HL-60 (cell line): ENCODE results near the gene OLFML2B.

Experiments
- DNase-seq, 2 experiments: peaks; one replicate each; pipeline ENCODE4 v3.0.0-alpha.2; 2010 to 2020; ENCODE audit warnings: low read depth in 1 of 2, low spot score in 1 of 2
- H3K27ac ChIP-seq: fragments of 250-450 bp; sonication (Bioruptor Pico); replicated peaks from 2 replicates; pipeline ENCODE4 v1.5.1; 2020; ENCODE audit warnings: mild to moderate bottlenecking, moderate library complexity
- H3K27me3 ChIP-seq: fragments of 250-450 bp; sonication (Bioruptor Pico); 2 replicates; pipeline ENCODE4 v1.5.1; 2021; ENCODE audit warnings: mild to moderate bottlenecking, moderate library complexity; ENCODE audit not compliant: insufficient read depth, poor library complexity, severe bottlenecking
- H3K4me3 ChIP-seq: replicated peaks from 2 replicates; pipeline ENCODE4 v1.5.1; 2011; ENCODE audit warnings: mild to moderate bottlenecking, control low read depth, low read length; ENCODE audit not compliant: insufficient read depth
- CTCF ChIP-seq: IDR thresholded peaks from one replicate; pipeline ENCODE4 v1.5.1; 2011; ENCODE audit warnings: low read length, control low read depth, inconsistent platforms; ENCODE audit not compliant: insufficient read depth
- GABPA ChIP-seq: IDR thresholded peaks from 2 replicates; pipeline ENCODE4 v1.6.1; 2012; ENCODE audit warnings: low read depth
- POLR2AphosphoS5 ChIP-seq: IDR thresholded peaks from 2 replicates; pipeline ENCODE4 v1.6.1; 2012; ENCODE audit warnings: low read depth
- SPI1 ChIP-seq: IDR thresholded peaks from 2 replicates; pipeline ENCODE4 v1.6.1; 2012; ENCODE audit warnings: low read depth, mild to moderate bottlenecking, borderline replicate concordance
- TF ChIP-seq, protein P1 (sequence below): IDR thresholded peaks from 2 replicates; pipeline ENCODE4 v1.6.1; 2012; ENCODE audit warnings: low read depth; ENCODE audit not compliant: insufficient replicate concordance

The OLFML2B gene

GRCh38 chr1:161983725-161984124 is 39.9 kb downstream of the OLFML2B start:
- no peak for DNase-seq
- Histone ChIP-seq H3K27ac (no peak overlapping the region), H3K4me3 (no peak overlapping the region), H3K27me3 (no peaks in the 10 kb centered on the region)
- TF ChIP-seq SPI1 (no peak), GABPA (no peak), POLR2AphosphoS5 (no peak), CTCF (no peak)
- TF ChIP-seq, protein P1, sequence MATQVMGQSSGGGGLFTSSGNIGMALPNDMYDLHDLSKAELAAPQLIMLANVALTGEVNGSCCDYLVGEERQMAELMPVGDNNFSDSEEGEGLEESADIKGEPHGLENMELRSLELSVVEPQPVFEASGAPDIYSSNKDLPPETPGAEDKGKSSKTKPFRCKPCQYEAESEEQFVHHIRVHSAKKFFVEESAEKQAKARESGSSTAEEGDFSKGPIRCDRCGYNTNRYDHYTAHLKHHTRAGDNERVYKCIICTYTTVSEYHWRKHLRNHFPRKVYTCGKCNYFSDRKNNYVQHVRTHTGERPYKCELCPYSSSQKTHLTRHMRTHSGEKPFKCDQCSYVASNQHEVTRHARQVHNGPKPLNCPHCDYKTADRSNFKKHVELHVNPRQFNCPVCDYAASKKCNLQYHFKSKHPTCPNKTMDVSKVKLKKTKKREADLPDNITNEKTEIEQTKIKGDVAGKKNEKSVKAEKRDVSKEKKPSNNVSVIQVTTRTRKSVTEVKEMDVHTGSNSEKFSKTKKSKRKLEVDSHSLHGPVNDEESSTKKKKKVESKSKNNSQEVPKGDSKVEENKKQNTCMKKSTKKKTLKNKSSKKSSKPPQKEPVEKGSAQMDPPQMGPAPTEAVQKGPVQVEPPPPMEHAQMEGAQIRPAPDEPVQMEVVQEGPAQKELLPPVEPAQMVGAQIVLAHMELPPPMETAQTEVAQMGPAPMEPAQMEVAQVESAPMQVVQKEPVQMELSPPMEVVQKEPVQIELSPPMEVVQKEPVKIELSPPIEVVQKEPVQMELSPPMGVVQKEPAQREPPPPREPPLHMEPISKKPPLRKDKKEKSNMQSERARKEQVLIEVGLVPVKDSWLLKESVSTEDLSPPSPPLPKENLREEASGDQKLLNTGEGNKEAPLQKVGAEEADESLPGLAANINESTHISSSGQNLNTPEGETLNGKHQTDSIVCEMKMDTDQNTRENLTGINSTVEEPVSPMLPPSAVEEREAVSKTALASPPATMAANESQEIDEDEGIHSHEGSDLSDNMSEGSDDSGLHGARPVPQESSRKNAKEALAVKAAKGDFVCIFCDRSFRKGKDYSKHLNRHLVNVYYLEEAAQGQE: no peak

DNA sequence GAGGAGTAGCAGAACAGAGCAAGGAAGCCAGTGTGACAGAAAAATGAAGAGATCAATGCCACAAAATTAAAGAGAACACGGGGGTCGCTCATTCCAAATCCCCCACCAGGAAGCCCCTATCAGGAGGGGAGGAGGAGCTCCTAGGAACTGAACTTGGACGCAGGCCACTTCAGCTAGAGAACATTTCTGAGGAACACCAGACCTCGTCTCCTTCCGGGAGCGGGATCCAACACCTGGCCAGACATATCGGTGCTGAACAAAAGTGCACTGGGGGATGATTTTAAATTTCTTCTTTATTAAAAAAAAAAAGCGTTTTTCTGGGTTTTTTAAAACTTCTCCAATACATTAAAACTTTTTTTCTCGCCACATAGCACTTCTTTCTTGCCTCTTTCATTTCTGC is 40.8 kb downstream of the OLFML2B start:
- TF ChIP-seq CTCF: no peak
- Histone ChIP-seq H3K27ac (no peak overlapping the region), H3K27me3 (no peaks in the 10 kb centered on the region), H3K4me3 (no peak overlapping the region)
- no peak for DNase-seq

GRCh38 chr1:161982507-161982895 is 41.2 kb downstream of the OLFML2B start:
- H3K27me3 ChIP-seq: no peaks in the 10 kb centered on the region
- TF ChIP-seq POLR2AphosphoS5 (no peak), GABPA (no peak), SPI1 (no peak), CTCF (no peak)
- TF ChIP-seq, protein P1: no peak
- DNase-seq: no peak
- no peak overlapping the region for H3K4me3 ChIP-seq
- no peak overlapping the region for H3K27ac ChIP-seq

- Histone ChIP-seq H3K27me3 (no peaks in the 10 kb centered on the region), H3K4me3 (no peak overlapping the region), H3K27ac (no peak overlapping the region)
- DNase-seq: no peak
- TF ChIP-seq CTCF (no peak), SPI1 (no peak), GABPA (no peak), POLR2AphosphoS5 (no peak)
- TF ChIP-seq, protein P1: no peak
Observed at GRCh38 chr1:161981735-161982506, 41.7 kb downstream of the OLFML2B start.
